ENCODE data around the gene CDH19. TPM values are rescaled to one million over a fixed set of nuclear protein-coding genes. Genes with fewer than 3 reads are reported as not detected.

CDH19 gene
- total RNA-seq, 2 donors from 2014 or later = 1.3 to 3.9 TPM

- DNase-seq (no peak), ATAC-seq (no peak)
- H3K27me3 ChIP-seq = no peaks in the 10 kb centered on the region
- no peak overlapping the region for H3K27ac ChIP-seq
- no peaks in the 10 kb centered on the region for H3K36me3 ChIP-seq (replicated peaks in 1 of 2; ENCODE audit: insufficient read depth in 1 of 2, low read depth in 2 of 2)
- TF ChIP-seq POLR2A (IDR thresholded peaks at IDR 0.05) = no peak
- no peak for TF ChIP-seq CTCF (IDR thresholded peaks at IDR 0.05)
- intact Hi-C loops (cut with DNase I) = no loop called here
- no peaks in the 10 kb centered on the region for H3K9me3 ChIP-seq
- no peaks in the 10 kb centered on the region for H3K4me1 ChIP-seq
- WGBS, 2 donors = 46% methylated on average over 3 of the region's 3 CpGs
- no peak overlapping the region for H3K4me3 ChIP-seq
Measured at GRCh38 chr18:66461344-66461743, 142.5 kb downstream of the CDH19 start.

DNA sequence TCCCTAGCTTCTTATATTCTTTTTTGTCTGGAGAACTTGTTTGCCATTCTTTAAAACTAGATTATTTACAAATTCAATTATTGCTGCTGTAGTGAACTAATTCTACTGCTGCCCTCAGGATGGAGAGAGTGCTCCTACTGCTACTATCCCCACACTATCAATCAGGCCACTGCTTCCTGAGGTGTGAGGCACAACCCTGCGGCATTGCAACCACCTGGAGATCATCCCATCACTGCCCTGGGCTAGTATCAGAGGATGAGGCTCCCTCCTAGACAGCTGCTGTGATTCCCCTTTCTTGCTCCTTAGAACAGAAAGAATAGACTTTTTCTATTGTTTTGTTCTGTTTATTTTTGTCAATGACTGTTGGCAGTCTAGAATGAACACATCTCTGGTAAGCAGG is 146.6 kb downstream of the CDH19 start:
- DNase-seq (no peak), ATAC-seq (no peak)
- TF ChIP-seq POLR2A (IDR thresholded peaks at IDR 0.05) = no peak
- no peak for TF ChIP-seq CTCF (IDR thresholded peaks at IDR 0.05)
- Histone ChIP-seq H3K4me1 (no peaks in the 10 kb centered on the region), H3K27me3 (no peaks in the 10 kb centered on the region), H3K36me3 (replicated peaks in 1 of 2; ENCODE audit: insufficient read depth in 1 of 2, low read depth in 2 of 2) (no peaks in the 10 kb centered on the region), H3K27ac (no peak overlapping the region), H3K4me3 (no peak overlapping the region), H3K9me3 (no peaks in the 10 kb centered on the region)
- intact Hi-C loops (cut with DNase I) = no loop called here
- 38 to 73% methylated on average over 1 of the region's 1 CpG for WGBS, 2 donors
